ENCODE results near the gene KRT34.

- TF ChIP-seq EZH2 (IDR thresholded peaks at IDR 0.05; ENCODE audit: low read length, unreplicated experiment) (no peak), CTCF (conservative IDR thresholded peaks at IDR 0.05; ENCODE audit: low read depth, low read length) (no peak), EZH2phosphoT487 (IDR thresholded peaks at IDR 0.05; ENCODE audit: borderline replicate concordance, low read length) (no peak)
Measured at GRCh38 chr17:41396340-41396739, 14.2 kb upstream of the KRT34 start.

Data from PC-3 (cell line).